Fibroblast of peridontal ligament (primary cell): ENCODE data around the gene BICC1.
A peak's percentile ranks its signal among the peaks of the same experiment; 100 is the strongest.

Experiments
- DNase-seq: peaks from one replicate; pipeline ENCODE4 v3.0.0-alpha.2; 2010; ENCODE audit errors: extremely low read depth

Gene BICC1

DNA sequence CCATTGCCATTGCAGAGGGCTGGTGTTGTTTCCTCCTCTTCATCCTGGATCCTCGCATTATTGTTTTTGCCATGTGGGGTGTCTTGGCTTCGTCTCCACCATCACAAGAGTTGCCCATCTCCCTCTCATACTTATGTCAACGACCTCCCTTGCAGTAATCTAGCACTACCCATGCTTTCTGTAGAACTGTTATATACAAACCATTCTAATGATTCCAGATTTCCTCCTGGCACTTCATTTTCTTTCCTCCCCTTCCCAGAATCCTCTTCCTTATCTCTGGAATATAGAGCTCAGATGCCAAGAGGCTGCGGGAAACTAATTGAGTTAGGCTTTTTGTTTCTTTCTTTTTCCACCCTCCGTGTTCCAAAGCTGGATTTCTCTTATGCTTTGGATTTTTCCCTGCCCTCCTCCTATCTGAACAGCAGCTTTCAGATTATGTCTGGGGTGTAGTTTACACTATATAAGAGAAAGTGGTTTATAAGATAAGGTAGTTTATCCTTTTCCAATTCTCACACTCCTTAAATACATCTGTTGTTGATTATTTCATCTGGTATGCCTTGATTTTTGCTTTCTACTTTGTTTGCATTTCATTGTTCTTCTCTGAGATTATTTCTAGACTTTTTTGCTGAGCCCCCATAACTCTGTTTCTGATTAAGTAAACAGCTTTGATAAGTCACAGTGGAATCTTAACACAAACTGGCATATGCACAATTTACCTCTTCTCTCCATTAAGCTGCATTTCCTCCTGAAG is 264.1 kb downstream of the BICC1 start:
- peak; percentile 53 for DNase-seq

DNA sequence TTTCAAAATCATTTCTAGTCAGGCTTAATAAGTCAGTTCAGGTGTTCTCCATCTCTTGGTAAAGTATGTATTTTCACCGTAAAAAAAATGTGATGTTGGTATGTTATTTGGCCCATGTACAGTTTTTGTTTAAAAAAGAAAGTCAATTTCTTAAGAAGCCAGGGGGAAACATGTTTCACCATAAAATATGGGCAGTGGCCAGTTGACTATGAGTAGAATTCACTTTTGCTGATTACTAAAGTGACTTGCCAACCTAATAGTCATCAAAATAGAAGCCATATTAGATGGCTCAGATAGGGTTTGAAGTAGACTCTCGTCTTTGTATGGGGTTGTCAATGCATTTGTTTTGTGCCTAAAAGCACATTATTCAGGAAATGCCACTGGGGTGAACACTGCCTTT is 266.3 kb downstream of the BICC1 start:
- DNase-seq: no peak

DNA sequence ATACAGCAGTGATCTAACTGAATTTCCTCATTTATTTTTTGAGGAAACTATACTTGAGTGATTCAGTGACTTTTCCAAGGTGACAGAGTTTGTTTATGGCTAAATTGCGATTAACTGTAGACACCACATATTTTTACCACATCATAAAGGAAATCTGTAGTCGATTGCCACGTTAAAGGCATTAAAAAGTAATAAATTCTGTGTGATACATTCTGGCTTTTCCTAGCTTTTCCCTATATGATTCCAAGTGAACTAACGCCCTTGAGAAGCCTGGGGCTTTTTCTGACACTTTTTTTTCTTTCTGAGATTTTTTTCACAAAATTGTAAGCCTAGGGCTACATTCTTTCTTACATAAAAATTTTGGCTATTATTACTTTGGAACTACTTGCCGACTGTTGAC is 266.9 kb downstream of the BICC1 start:
- no peak for DNase-seq

- peak; percentile 48 for DNase-seq
These were observed 267.8 kb downstream of the BICC1 start for GRCh38 chr10:58780476-58780875.

DNA sequence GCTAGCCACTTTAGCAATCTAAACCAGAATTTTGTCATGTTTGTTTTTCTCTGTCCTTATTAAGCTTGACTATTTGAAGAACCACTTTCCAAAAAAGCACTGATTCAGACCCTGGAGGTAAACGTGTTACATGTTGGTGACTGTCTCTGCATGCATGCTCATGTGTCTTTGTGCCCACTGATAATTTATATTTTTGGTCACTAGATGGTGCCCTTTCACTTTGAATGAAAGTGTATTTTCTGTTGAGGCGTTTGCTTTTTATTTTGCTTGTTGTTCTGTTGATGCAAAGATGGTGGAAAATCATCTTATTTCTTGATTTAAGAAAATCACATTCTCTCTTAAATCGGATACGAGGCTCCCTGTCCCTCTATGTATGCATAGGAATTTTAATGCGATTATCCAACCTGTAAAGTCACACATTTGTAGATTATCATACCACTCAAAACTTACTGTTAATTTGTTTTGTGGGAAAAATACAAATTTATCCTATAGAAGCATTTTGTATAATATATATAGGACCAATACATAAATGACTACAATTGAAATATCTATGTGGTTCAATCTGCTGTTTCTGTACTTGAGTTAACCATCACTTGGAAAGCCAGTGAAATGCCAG is 269.3 kb downstream of the BICC1 start:
- peak; percentile 73 for DNase-seq

DNA sequence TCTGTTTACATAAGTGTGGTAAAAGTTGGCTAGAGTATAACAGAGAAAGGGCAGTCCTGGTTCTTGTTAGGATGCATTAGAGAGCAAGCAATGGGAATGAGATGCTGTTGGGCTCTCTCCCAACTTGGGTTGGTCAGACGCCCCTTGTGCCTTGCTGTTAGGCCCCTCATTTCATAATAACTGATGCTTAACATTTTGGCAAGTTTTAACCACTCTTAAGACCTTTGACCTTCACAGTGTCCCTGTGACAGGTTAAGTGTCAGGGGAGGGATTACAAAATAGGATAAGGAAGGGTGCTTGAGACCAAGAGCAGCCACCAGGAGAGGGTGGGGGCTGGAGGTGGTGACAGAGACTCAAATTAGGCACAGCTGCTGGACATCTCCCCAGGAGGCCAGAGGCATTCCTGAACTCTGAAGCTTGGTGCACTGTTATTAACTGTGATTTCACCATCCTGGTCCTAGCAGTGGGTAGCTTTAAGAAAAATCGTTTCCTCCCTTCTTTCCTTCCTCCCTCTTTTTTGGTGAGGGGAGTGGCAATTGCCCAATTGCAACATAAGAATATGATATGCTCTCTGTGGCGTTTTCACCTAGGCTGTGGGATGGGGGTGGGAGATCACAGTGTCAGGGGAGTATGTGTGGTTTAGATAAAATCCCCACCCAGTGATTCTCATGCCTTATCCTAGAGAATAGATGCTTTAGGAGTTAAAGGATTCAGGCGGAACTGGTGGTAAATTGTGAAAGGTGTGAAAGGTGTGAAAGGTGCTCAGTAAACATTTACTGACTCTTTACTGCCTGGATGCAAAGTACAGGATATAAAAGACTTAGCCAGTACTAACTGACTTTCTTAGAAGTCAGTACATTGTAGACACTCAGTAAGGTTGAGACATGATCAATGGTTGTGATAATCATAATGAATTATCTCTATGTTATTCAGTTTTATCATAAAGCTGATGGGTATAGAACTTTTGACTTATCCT is 270.5 kb downstream of the BICC1 start:
- peak; percentile 96 for DNase-seq

DNA sequence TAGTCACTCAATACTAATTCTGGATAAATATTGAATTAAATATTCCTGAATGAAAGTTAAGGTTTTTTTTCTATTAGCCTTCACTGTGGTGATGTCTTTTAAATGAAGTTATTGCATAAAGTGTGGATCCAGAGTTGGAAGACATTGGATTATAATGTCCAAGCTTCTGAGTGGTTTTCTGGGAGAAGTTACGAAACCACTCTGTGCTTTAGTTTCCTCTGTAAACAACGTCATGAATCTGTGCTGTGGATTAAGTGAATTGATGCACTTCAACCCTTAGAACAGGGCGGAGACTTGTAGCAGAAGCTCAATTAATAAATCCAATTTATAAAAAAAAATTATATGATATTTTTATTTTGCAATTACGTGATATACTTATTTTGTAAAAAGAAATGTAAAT is 271.7 kb downstream of the BICC1 start:
- DNase-seq: peak; percentile 55

DNA sequence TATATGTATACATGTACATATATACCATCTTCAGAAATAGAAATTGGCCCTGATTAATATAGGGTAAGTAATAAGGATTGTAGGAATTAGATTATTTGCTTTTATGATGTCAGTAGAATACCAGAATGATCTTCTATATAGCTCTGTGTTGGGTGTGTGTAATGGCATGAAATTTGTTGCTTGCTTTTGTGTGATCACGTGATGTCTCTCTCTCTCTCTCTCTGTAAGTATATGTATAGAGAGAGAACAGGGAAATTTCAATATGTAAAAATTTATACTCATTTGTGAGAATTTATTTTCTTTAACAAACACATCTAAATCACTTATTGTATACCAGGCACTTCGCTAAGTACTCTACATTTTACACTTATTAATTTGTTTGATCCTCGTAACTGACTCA is 272.7 kb downstream of the BICC1 start:
- no peak for DNase-seq

- DNase-seq: peak; percentile 34
These were observed 278.5 kb downstream of the BICC1 start for GRCh38 chr10:58791137-58791536.

DNA sequence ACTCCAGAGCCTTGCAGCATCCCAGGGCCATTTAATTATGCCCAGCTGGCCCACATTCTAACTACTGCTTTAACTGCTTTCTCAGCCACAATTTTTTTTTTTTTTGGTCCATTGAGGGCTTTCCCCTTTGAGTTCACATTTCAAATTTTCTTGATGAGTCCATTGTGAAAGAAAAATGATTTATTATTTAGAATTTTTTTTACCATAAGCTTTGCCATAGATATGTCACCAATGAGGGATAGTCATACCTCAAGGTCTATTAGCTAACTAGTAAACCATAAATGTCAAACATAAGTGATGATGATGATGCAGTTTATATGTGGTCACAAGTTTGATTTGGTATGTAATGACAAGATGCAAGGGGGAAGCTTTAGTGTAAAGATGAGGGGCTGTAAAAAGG is 282.9 kb downstream of the BICC1 start:
- no peak for DNase-seq

GRCh38 chr10:58796242-58796641 is 283.6 kb downstream of the BICC1 start:
- no peak for DNase-seq

- no peak for DNase-seq
These were observed 284.2 kb downstream of the BICC1 start for GRCh38 chr10:58796824-58797223.

DNA sequence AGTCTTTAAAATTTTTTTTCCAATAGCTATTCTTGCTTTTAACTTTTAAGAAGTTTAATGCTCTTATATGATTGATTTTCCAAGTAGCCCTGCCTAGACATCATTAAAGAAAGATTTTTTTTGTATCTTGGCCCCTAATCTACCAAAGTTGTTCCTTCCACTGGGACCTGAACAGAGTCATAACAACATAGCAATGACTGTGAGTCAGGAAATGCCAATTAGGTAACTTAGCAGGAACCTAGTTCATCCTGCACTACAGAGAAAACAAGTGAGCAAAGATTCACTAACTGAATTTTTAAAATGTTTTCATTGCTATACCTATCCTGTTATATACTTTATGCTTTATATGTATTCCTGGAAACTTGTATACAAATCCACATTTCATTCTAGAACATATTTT is 284.7 kb downstream of the BICC1 start:
- DNase-seq: peak; percentile 19

DNA sequence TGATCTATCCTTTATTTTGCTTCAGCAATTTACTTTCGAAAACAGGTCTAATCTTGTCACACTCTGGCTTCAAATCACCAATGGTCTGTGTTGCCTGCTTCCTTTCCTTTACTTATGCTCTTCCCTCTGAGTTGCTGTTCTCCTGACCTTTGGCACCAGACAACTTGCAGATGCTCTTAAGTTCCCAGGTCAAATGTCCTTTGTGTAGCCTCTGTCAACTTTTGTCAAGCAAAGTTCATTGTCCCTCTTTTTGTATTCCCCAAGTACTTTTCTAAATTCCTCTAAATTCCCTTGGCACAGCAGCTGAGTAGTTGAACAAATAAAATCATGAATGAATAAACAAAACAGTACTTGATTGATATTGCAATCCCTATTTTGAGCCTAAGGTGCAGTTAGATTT is 289.4 kb downstream of the BICC1 start:
- no peak for DNase-seq

DNA sequence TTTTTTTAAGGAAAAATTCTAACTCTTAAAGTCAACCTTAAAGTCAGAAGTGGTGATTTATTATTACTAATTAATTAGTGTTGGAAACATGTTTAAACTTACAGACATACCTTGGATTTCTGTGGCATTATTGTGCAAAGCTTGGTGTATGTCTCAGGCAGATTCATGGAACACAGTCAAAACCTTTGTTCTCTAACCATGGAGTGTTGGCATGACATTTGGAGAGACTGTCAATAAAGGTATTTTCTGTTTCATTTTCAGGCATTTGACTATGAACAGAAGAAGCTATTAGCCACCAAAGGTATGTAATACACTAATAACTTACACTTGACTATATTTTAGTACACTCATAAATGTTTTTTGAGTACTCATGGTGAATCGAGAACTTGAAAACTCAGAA is 293.7 kb downstream of the BICC1 start:
- no peak for DNase-seq

DNA sequence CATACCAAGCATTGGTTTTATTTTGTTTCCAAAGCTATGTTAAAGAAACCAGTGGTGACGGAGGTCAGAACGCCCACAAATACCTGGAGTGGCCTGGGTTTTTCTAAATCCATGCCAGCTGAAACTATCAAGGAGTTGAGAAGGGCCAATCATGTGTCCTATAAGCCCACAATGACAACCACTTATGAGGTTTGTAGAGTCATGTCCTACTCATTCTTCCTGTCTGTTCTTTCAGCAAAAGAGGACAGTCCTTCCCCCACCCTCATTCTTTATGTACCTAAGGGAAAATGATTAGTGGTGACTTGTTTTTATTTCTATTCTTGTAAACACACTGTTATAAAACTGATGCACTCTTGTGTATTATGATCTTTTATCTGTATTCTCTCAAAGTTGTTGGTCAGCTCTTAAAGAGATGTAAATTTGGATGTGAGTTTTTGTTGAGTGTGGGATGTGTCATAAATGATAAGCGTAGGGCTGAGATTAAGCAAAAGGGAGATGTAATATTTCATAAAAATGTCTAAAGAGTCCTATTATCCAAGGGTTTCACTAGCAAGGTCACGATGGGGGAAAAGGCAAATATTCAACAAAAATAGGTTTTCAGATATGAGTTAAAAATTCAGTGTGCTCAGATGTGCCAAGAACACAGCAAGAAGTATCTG is 294.4 kb downstream of the BICC1 start:
- DNase-seq: no peak

GRCh38 chr10:58807629-58808022 is 295.0 kb downstream of the BICC1 start:
- DNase-seq: peak; percentile 72

GRCh38 chr10:58810751-58811150 is 298.1 kb downstream of the BICC1 start:
- no peak for DNase-seq

GRCh38 chr10:58813573-58813972 is 300.9 kb downstream of the BICC1 start:
- no peak for DNase-seq

- peak; percentile 25 for DNase-seq
These were observed 304.7 kb downstream of the BICC1 start for GRCh38 chr10:58817201-58817846.

GRCh38 chr10:58818900-58819299 is 306.2 kb downstream of the BICC1 start:
- peak; percentile 85 for DNase-seq
